K562 (cell line): ENCODE measurements around the gene ZCCHC8. TPM values are rescaled to one million over a fixed set of nuclear protein-coding genes. Genes with fewer than 3 reads are reported as not detected.

ENCODE experiments used
- CCNT2 ChIP-seq: IDR thresholded peaks from 2 replicates; pipeline ENCODE4 v1.6.1; 2011; ENCODE audit warnings: borderline replicate concordance, low read depth, mild to moderate bottlenecking, moderate library complexity, mixed read lengths, low read length; ENCODE audit not compliant: insufficient read length; ENCODE audit errors: extremely low read depth
- CREB3 ChIP-seq: fragments of 450-650 bp; conservative IDR thresholded peaks from 2 replicates; pipeline ENCODE4 v1.6.1; 2016; ENCODE audit warnings: missing genetic modification characterization, low read depth, mild to moderate bottlenecking, missing compliant biosample characterization, moderate library complexity
- HNRNPLL ChIP-seq: fragments of 200-400 bp; formaldehyde crosslinking; IDR thresholded peaks from 2 replicates; pipeline ENCODE4 v1.6.1; 2017; ENCODE audit warnings: low read length, low read depth, mild to moderate bottlenecking; ENCODE audit not compliant: poor library complexity, severe bottlenecking
- MAFK ChIP-seq: IDR thresholded peaks from 2 replicates; pipeline ENCODE4 v1.6.1; 2011; ENCODE audit warnings: low read length, improper control_type of control experiment
- MAX ChIP-seq: sonication (generic); formaldehyde crosslinking; IDR thresholded peaks from 2 replicates; pipeline ENCODE4 v1.9.0; 2022; ENCODE audit warnings: mild to moderate bottlenecking, missing genetic modification reagents
- MLLT1 ChIP-seq, 2 experiments: fragments of 450-650 bp; IDR thresholded peaks; 2 replicates each; pipeline ENCODE4 v1.6.1; 2016
- PTRF ChIP-seq: fragments of 450-650 bp; IDR thresholded peaks from 2 replicates; pipeline ENCODE4 v1.6.1; 2016; ENCODE audit warnings: mild to moderate bottlenecking, missing genetic modification characterization, missing compliant biosample characterization
- THRAP3 ChIP-seq: fragments of 450-650 bp; IDR thresholded peaks from 2 replicates; pipeline ENCODE4 v1.6.1; 2016; ENCODE audit warnings: mild to moderate bottlenecking, inconsistent platforms, borderline replicate concordance
- ZNF318 ChIP-seq, 2 experiments: fragments of 450-650 bp; IDR thresholded peaks; 2 replicates each; pipeline ENCODE4 v1.6.1; 2016; ENCODE audit warnings: mild to moderate bottlenecking in 2 of 2, borderline replicate concordance in 1 of 2, low read depth in 1 of 2, moderate library complexity in 1 of 2
- polyA plus RNA-seq, 8 experiments: library from polyadenylated mRNA; depleted of rRNA in 4 of 8; stranded (reverse) in 5 of 8; unstranded in 3 of 8; fragments of >200 nt; fragmentation: Nextera tagmentation in 2 of 8; fragmentation: Illumina TruSeq in 1 of 8; extraction: Ambion mirVana in 2 of 8; extraction: Trizol in 1 of 8; gene quantifications; 2 replicates each; pipeline versions ENCODE4 v1.2.1 to v1.2.3, GENCODE V29; 2011 to 2014; ENCODE audit warnings: inconsistent platforms in 1 of 8, missing spikeins in 1 of 8
- total RNA-seq, 7 experiments: library from RNA; depleted of rRNA in 6 of 7; stranded (reverse); fragments of >200 nt in 6 of 7; fragmentation: Illumina TruSeq in 2 of 7; extraction: Trizol in 2 of 7; gene quantifications; 2 replicates each; pipeline versions ENCODE4 v1.2.1 to v1.2.3, GENCODE V29; 2011 to 2021; ENCODE audit warnings: low replicate concordance in 1 of 7

The ZCCHC8 gene
- total and polyA plus RNA-seq, 9 of the 15 experiments (the other 6 are each of a cell fraction or from before 2014, with no cell fraction given) = 14.8 to 50.9 (median 34.1) TPM

- TF ChIP-seq ZNF318 (IDR thresholded peaks at IDR 0.05; ENCODE audit: borderline replicate concordance in 1 of 2, low read depth in 1 of 2) (no peak), CCNT2 (peak; percentile 61), THRAP3 (no peak), MAX (CRISPR knock-in tag) (peak; percentile 47), MLLT1 (IDR thresholded peaks at IDR 0.05) (peak in 1 of 2 experiments; percentile 84; a peak in 3 of 4 replicates), PTRF (tag) (no peak), CREB3 (tag) (0 out of 2 replicates have a peak, but pooled peaks have one; percentile 58), MAFK (0 out of 2 replicates have a peak, but pooled peaks have one; percentile 24), HNRNPLL (peak; percentile 48)
These were observed at the start of gene ZCCHC8 (continued) for GRCh38 chr12:122500685-122501488.
